ENCODE measurements around the gene SEC14L3.

SEC14L3 gene

GRCh38 chr22:30495041-30495784, 23.4 kb upstream of the SEC14L3 start:
- ATAC-seq, result no peak
- Mint-ChIP-seq H3K4me3 (no peak overlapping the region), H3K27me3 (peaks cover 4% of the 10 kb centered on the region), H3K9me3 (no peaks in the 10 kb centered on the region), H3K27ac (peak overlapping the region in 1 of 2 donors; percentile 40), H3K4me1 (no peaks in the 10 kb centered on the region)
- no peak for DNase-seq

- no peaks in the 10 kb centered on the region for H3K27me3 Mint-ChIP-seq
These were observed 20.3 kb upstream of the SEC14L3 start for GRCh38 chr22:30492144-30492543.

GRCh38 chr22:30491381-30491780, 19.6 kb upstream of the SEC14L3 start:
- H3K4me3 Mint-ChIP-seq, result no peak overlapping the region
- H3K27ac Mint-ChIP-seq, result peak overlapping the region in 1 of 2 donors; percentile 34
- ATAC-seq (no peak), DNase-seq (no peak)
- H3K9me3 Mint-ChIP-seq, result no peaks in the 10 kb centered on the region
- H3K27me3 Mint-ChIP-seq, result no peaks in the 10 kb centered on the region
- no peaks in the 10 kb centered on the region for H3K4me1 Mint-ChIP-seq

More at GRCh38 chr22:30492144-30492543, 20.3 kb upstream of the SEC14L3 start:
- ATAC-seq, result no peak
- H3K4me1 Mint-ChIP-seq, result no peaks in the 10 kb centered on the region
- no peak overlapping the region for H3K4me3 Mint-ChIP-seq
- H3K9me3 Mint-ChIP-seq, result no peaks in the 10 kb centered on the region
- DNase-seq, result no peak
- no peak overlapping the region for H3K27ac Mint-ChIP-seq

GRCh38 chr22:30490399-30490798, 18.6 kb upstream of the SEC14L3 start:
- H3K27me3 Mint-ChIP-seq, result no peaks in the 10 kb centered on the region
- H3K9me3 Mint-ChIP-seq, result no peaks in the 10 kb centered on the region
- no peak overlapping the region for H3K27ac Mint-ChIP-seq
- no peak for ATAC-seq
- no peak overlapping the region for H3K4me3 Mint-ChIP-seq
- H3K4me1 Mint-ChIP-seq, result peaks cover 6% of the 10 kb centered on the region
- no peak for DNase-seq

GRCh38 chr22:30488121-30488520, 16.3 kb upstream of the SEC14L3 start:
- no peak overlapping the region for H3K4me3 Mint-ChIP-seq
- DNase-seq (no peak), ATAC-seq (no peak)
- H3K27me3 Mint-ChIP-seq, result no peaks in the 10 kb centered on the region
- no peak overlapping the region for H3K27ac Mint-ChIP-seq
- peaks cover 10% of the 10 kb centered on the region for H3K4me1 Mint-ChIP-seq
- H3K9me3 Mint-ChIP-seq, result no peaks in the 10 kb centered on the region

GRCh38 chr22:30486661-30487115, 14.9 kb upstream of the SEC14L3 start:
- DNase-seq (no peak), ATAC-seq (no peak)
- Mint-ChIP-seq H3K4me1 (peaks cover 10% of the 10 kb centered on the region), H3K27me3 (no peaks in the 10 kb centered on the region), H3K27ac (no peak overlapping the region), H3K9me3 (no peaks in the 10 kb centered on the region), H3K4me3 (no peak overlapping the region)

GRCh38 chr22:30486118-30486517, 14.3 kb upstream of the SEC14L3 start:
- DNase-seq (no peak), ATAC-seq (no peak)
- peaks cover 10% of the 10 kb centered on the region for H3K4me1 Mint-ChIP-seq
- no peaks in the 10 kb centered on the region for H3K9me3 Mint-ChIP-seq
- H3K27ac Mint-ChIP-seq, result no peak overlapping the region
- no peaks in the 10 kb centered on the region for H3K27me3 Mint-ChIP-seq
- H3K4me3 Mint-ChIP-seq, result no peak overlapping the region

GRCh38 chr22:30485362-30485988, 13.7 kb upstream of the SEC14L3 start:
- H3K27me3 Mint-ChIP-seq, result no peaks in the 10 kb centered on the region

GRCh38 chr22:30483169-30483568, 11.4 kb upstream of the SEC14L3 start:
- DNase-seq, result no peak
- Mint-ChIP-seq H3K27ac (peak overlapping the region in 1 of 2 donors; percentile 7), H3K4me1 (peaks cover 10% of the 10 kb centered on the region), H3K9me3 (no peaks in the 10 kb centered on the region), H3K4me3 (no peak overlapping the region), H3K27me3 (no peaks in the 10 kb centered on the region)
- no peak for ATAC-seq

More at GRCh38 chr22:30485362-30485988, 13.7 kb upstream of the SEC14L3 start:
- peak; percentile 78 for DNase-seq
- Mint-ChIP-seq H3K4me3 (no peak overlapping the region), H3K27ac (no peak overlapping the region), H3K4me1 (peaks cover 10% of the 10 kb centered on the region), H3K9me3 (no peaks in the 10 kb centered on the region)
- ATAC-seq, result peak; percentile 99

- H3K4me1 Mint-ChIP-seq, result peaks cover 10% of the 10 kb centered on the region
- no peaks in the 10 kb centered on the region for H3K9me3 Mint-ChIP-seq
These were observed 9.9 kb upstream of the SEC14L3 start for GRCh38 chr22:30481711-30482110.

GRCh38 chr22:30479981-30480380, 8.2 kb upstream of the SEC14L3 start:
- Mint-ChIP-seq H3K4me1 (no peaks in the 10 kb centered on the region), H3K27ac (peak overlapping the region in 1 of 2 donors; percentile 21), H3K9me3 (no peaks in the 10 kb centered on the region), H3K4me3 (no peak overlapping the region), H3K27me3 (no peaks in the 10 kb centered on the region)
- ATAC-seq (no peak), DNase-seq (no peak)

More at GRCh38 chr22:30481711-30482110, 9.9 kb upstream of the SEC14L3 start:
- Mint-ChIP-seq H3K27me3 (no peaks in the 10 kb centered on the region), H3K4me3 (no peak overlapping the region), H3K27ac (no peak overlapping the region)
- ATAC-seq, result no peak
- DNase-seq, result no peak

- H3K27me3 Mint-ChIP-seq, result peaks cover 25% of the 10 kb centered on the region
- ATAC-seq (no peak), DNase-seq (no peak)
- H3K4me1 Mint-ChIP-seq, result no peaks in the 10 kb centered on the region
- H3K27ac Mint-ChIP-seq, result no peak overlapping the region
- H3K9me3 Mint-ChIP-seq, result no peaks in the 10 kb centered on the region
- no peak overlapping the region for H3K4me3 Mint-ChIP-seq
These were observed 3.0 kb upstream of the SEC14L3 start for GRCh38 chr22:30474683-30475424.

GRCh38 chr22:30474121-30474520, 2.3 kb upstream of the SEC14L3 start:
- Mint-ChIP-seq H3K9me3 (no peaks in the 10 kb centered on the region), H3K4me1 (no peaks in the 10 kb centered on the region), H3K27ac (no peak overlapping the region), H3K4me3 (no peak overlapping the region), H3K27me3 (peaks cover 25% of the 10 kb centered on the region)
- DNase-seq, result no peak
- no peak for ATAC-seq

- no peak overlapping the region for H3K4me3 Mint-ChIP-seq
- H3K4me1 Mint-ChIP-seq, result no peaks in the 10 kb centered on the region
- DNase-seq (no peak), ATAC-seq (no peak)
- H3K9me3 Mint-ChIP-seq, result no peaks in the 10 kb centered on the region
- H3K27ac Mint-ChIP-seq, result no peak overlapping the region
- peaks cover 31% of the 10 kb centered on the region for H3K27me3 Mint-ChIP-seq
These were observed 1.3 kb upstream of the SEC14L3 start for GRCh38 chr22:30472994-30473720.

GRCh38 chr22:30470655-30471054, 1.2 kb downstream of the SEC14L3 start:
- Mint-ChIP-seq H3K4me3 (no peak overlapping the region), H3K27me3 (peaks cover 36% of the 10 kb centered on the region), H3K9me3 (peaks cover 0 to 2% of the 10 kb centered on the region in 2 donors), H3K27ac (no peak overlapping the region), H3K4me1 (no peaks in the 10 kb centered on the region)
- no peak for ATAC-seq
- no peak for DNase-seq
